ENCODE measurements around the gene ACTMAP.

ACTMAP gene

GRCh38 chr19:40717880-40718773 lies 32.1 kb downstream of the ACTMAP start:
- DNase-seq, result no peak

- no peak for DNase-seq
Measured at GRCh38 chr19:40717325-40717879, 32.9 kb downstream of the ACTMAP start.

- DNase-seq, result peak; percentile 91
Measured at GRCh38 chr19:40716482-40717324, 33.6 kb downstream of the ACTMAP start, which contains the start of the genes COQ8B and ITPKC. Gene COQ8B (minus strand): TSS chr19:40716886. CDS start chr19:40714632, 2,254 bp downstream. Gene ITPKC (plus strand): TSS chr19:40717112. CDS start chr19:40717136, 24 bp downstream.

GRCh38 chr19:40716031-40716481 lies 34.2 kb downstream of the ACTMAP start:
- DNase-seq, result no peak

- DNase-seq, result peak; percentile 95
Measured at GRCh38 chr19:40714441-40715299, 35.6 kb downstream of the ACTMAP start.

GRCh38 chr19:40713939-40714338 lies 36.3 kb downstream of the ACTMAP start:
- no peak for DNase-seq

- DNase-seq, result no peak
Measured at GRCh38 chr19:40709817-40710216, 40.5 kb downstream of the ACTMAP start.

GRCh38 chr19:40707615-40708014 lies 42.7 kb downstream of the ACTMAP start:
- no peak for DNase-seq

- no peak for DNase-seq
Measured at GRCh38 chr19:40705950-40706619, 44.2 kb downstream of the ACTMAP start.

GRCh38 chr19:40705362-40705651 lies 45.0 kb downstream of the ACTMAP start:
- no peak for DNase-seq

GRCh38 chr19:40704491-40705361 lies 45.6 kb downstream of the ACTMAP start:
- no peak for DNase-seq

- no peak for DNase-seq
Measured at GRCh38 chr19:40703029-40703755, 47.1 kb downstream of the ACTMAP start.

GRCh38 chr19:40702337-40703012 lies 47.8 kb downstream of the ACTMAP start:
- DNase-seq, result no peak

- no peak for DNase-seq
Measured at GRCh38 chr19:40701758-40702157, 48.5 kb downstream of the ACTMAP start.

- no peak for DNase-seq
Measured at GRCh38 chr19:40700083-40700482, 50.2 kb downstream of the ACTMAP start.

- no peak for DNase-seq
Measured at GRCh38 chr19:40697007-40697406, 53.3 kb downstream of the ACTMAP start.

- no peak for DNase-seq
Measured at GRCh38 chr19:40695881-40696280, 54.4 kb downstream of the ACTMAP start.

- no peak for DNase-seq
Measured at GRCh38 chr19:40693896-40694295, 56.4 kb downstream of the ACTMAP start.

GRCh38 chr19:40693150-40693788 lies 57.0 kb downstream of the ACTMAP start:
- no peak for DNase-seq

All from DMS79 treated with DMSO at 0.1 percent for 48 hours (cell line).